ENCODE data around the gene SCAMP5. TPM values are rescaled to one million over a fixed set of nuclear protein-coding genes. Genes with fewer than 3 reads are reported as not detected.

The SCAMP5 gene
- total RNA-seq, 1 experiment from 2014 or later, result 70.1 TPM

DNA sequence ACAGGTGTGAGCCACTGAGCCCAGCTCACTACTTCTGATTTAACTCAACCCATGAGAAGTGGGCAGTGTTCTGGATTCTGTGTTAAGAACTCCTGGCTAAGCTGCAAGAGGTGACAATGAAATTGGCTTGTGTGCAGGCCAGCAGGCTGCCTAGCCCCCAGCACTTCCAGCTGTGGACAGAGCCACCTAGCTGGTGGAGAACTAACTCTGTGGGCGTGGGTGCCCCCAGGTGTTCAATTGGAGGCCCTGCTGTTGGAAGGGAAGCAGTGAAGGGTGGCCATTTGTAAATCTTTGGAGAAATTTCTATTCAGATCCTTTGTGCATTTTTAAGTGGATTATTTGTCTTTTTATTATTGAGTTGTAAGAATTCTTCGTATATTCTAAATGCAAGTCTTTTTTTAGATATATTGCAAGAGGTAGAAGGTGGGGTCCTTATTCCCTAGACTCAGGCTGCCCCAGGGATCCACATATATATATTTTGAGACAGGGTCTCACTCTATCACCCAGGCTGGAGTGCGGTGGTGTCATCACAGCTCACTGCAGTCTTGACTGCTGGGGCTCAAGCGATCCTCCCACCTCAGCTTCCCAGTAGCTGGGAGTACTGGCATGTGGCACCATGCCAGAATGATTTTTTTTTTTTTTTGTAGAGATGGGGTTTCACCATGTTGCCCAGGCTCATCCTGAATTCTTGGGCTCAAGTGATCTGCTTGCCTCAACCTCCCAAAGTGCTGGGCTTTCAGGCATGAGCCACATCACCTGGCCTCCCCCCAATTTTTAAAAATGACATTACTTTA lies 7.2 kb upstream of the SCAMP5 start:
- ATAC-seq (peak; percentile 94), DNase-seq (ENCODE audit: low spot score) (peak; percentile 74)
- H3K27me3 Mint-ChIP-seq (ENCODE audit: low read depth), result peaks cover 21% of the 10 kb centered on the region
- TF ChIP-seq, protein P1, sequence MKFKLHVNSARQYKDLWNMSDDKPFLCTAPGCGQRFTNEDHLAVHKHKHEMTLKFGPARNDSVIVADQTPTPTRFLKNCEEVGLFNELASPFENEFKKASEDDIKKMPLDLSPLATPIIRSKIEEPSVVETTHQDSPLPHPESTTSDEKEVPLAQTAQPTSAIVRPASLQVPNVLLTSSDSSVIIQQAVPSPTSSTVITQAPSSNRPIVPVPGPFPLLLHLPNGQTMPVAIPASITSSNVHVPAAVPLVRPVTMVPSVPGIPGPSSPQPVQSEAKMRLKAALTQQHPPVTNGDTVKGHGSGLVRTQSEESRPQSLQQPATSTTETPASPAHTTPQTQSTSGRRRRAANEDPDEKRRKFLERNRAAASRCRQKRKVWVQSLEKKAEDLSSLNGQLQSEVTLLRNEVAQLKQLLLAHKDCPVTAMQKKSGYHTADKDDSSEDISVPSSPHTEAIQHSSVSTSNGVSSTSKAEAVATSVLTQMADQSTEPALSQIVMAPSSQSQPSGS (CRISPR knock-in tag; IDR thresholded peaks at IDR 0.05; ENCODE audit: borderline replicate concordance, low read depth), result no peak
- no peak for TF ChIP-seq NFYB (CRISPR knock-in tag; conservative IDR thresholded peaks at IDR 0.05; ENCODE audit: low read depth)
- peak; percentile 56; the same call in 1 of the 2 replicates for TF ChIP-seq FOXP1 (CRISPR knock-in tag; IDR thresholded peaks at IDR 0.05; ENCODE audit: borderline replicate concordance)
- no peak for TF ChIP-seq CDX4 (CRISPR knock-in tag; IDR thresholded peaks at IDR 0.05; ENCODE audit: borderline replicate concordance)
- TF ChIP-seq, protein P2, sequence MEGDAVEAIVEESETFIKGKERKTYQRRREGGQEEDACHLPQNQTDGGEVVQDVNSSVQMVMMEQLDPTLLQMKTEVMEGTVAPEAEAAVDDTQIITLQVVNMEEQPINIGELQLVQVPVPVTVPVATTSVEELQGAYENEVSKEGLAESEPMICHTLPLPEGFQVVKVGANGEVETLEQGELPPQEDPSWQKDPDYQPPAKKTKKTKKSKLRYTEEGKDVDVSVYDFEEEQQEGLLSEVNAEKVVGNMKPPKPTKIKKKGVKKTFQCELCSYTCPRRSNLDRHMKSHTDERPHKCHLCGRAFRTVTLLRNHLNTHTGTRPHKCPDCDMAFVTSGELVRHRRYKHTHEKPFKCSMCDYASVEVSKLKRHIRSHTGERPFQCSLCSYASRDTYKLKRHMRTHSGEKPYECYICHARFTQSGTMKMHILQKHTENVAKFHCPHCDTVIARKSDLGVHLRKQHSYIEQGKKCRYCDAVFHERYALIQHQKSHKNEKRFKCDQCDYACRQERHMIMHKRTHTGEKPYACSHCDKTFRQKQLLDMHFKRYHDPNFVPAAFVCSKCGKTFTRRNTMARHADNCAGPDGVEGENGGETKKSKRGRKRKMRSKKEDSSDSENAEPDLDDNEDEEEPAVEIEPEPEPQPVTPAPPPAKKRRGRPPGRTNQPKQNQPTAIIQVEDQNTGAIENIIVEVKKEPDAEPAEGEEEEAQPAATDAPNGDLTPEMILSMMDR (IDR thresholded peaks at IDR 0.05), result 0 out of 2 replicates have a peak, but pooled peaks have one; percentile 30
- TF ChIP-seq, protein P3, sequence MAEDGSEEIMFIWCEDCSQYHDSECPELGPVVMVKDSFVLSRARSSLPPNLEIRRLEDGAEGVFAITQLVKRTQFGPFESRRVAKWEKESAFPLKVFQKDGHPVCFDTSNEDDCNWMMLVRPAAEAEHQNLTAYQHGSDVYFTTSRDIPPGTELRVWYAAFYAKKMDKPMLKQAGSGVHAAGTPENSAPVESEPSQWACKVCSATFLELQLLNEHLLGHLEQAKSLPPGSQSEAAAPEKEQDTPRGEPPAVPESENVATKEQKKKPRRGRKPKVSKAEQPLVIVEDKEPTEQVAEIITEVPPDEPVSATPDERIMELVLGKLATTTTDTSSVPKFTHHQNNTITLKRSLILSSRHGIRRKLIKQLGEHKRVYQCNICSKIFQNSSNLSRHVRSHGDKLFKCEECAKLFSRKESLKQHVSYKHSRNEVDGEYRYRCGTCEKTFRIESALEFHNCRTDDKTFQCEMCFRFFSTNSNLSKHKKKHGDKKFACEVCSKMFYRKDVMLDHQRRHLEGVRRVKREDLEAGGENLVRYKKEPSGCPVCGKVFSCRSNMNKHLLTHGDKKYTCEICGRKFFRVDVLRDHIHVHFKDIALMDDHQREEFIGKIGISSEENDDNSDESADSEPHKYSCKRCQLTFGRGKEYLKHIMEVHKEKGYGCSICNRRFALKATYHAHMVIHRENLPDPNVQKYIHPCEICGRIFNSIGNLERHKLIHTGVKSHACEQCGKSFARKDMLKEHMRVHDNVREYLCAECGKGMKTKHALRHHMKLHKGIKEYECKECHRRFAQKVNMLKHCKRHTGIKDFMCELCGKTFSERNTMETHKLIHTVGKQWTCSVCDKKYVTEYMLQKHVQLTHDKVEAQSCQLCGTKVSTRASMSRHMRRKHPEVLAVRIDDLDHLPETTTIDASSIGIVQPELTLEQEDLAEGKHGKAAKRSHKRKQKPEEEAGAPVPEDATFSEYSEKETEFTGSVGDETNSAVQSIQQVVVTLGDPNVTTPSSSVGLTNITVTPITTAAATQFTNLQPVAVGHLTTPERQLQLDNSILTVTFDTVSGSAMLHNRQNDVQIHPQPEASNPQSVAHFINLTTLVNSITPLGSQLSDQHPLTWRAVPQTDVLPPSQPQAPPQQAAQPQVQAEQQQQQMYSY (CRISPR knock-in tag; IDR thresholded peaks at IDR 0.05), result no peak
- no peak overlapping the region for H3K4me3 Mint-ChIP-seq
- no peaks in the 10 kb centered on the region for H3K9me3 Mint-ChIP-seq
- no peak overlapping the region for H3K27ac Mint-ChIP-seq
- no peaks in the 10 kb centered on the region for H3K36me3 Mint-ChIP-seq
- H3K4me1 Mint-ChIP-seq, result peaks cover 5% of the 10 kb centered on the region
- ChIA-PET POLR2A (interaction anchor here (0.7 kb wide), 2 partner anchors 31 to 55 kb away, joined by 3 read pairs; partner anchors contain the start of gene RPP25), CTCF (interaction anchor here (0.9 to 2.0 kb wide), 13 partner anchors 10 to 220 kb away, joined by 3 to 20 read pairs (median 5); partner anchors contain the start of genes COX5A and RPP25)

GRCh38 chr15:74989527-74989926 lies 5.8 kb upstream of the SCAMP5 start:
- TF ChIP-seq ZNF219 (CRISPR knock-in tag; IDR thresholded peaks at IDR 0.05; ENCODE audit: borderline replicate concordance), result no peak
- Mint-ChIP-seq H3K4me1 (no peaks in the 10 kb centered on the region), H3K27ac (no peak overlapping the region), H3K4me3 (no peak overlapping the region), H3K27me3 (ENCODE audit: low read depth) (peaks cover 22% of the 10 kb centered on the region), H3K9me3 (no peaks in the 10 kb centered on the region), H3K36me3 (no peaks in the 10 kb centered on the region)
- ChIA-PET POLR2A (interaction anchor here (0.7 kb wide), 1 partner anchor 353 kb away, joined by 4 read pairs; no protein-coding TSS in a partner anchor), CTCF (interaction anchor here (1.1 kb wide), 1 partner anchor 88 kb away, joined by 3 read pairs; no protein-coding TSS in a partner anchor)
- DNase-seq (ENCODE audit: low spot score) (no peak), ATAC-seq (no peak)

GRCh38 chr15:74992619-74993018 lies 2.7 kb upstream of the SCAMP5 start:
- H3K27ac Mint-ChIP-seq, result no peak overlapping the region
- ChIA-PET CTCF (interaction anchor here (0.6 to 0.9 kb wide), 2 partner anchors 57 to 107 kb away, joined by 3 to 4 read pairs; no protein-coding TSS in a partner anchor), POLR2A (no interaction called here)
- ATAC-seq (no peak), DNase-seq (ENCODE audit: low spot score) (no peak)
- peaks cover 20% of the 10 kb centered on the region for H3K4me1 Mint-ChIP-seq
- no peak overlapping the region for H3K4me3 Mint-ChIP-seq
- H3K27me3 Mint-ChIP-seq (ENCODE audit: low read depth), result peaks cover 22% of the 10 kb centered on the region
- H3K36me3 Mint-ChIP-seq, result peaks cover 5% of the 10 kb centered on the region
- no peak for TF ChIP-seq PRRX2 (CRISPR knock-in tag; IDR thresholded peaks at IDR 0.05)
- TF ChIP-seq, protein P2 (IDR thresholded peaks at IDR 0.05), result no peak
- no peak for TF ChIP-seq ZNF263 (CRISPR knock-in tag; IDR thresholded peaks at IDR 0.05; ENCODE audit: low read depth)
- TF ChIP-seq FOXJ3 (CRISPR knock-in tag; IDR thresholded peaks at IDR 0.05; ENCODE audit: borderline replicate concordance), result no peak
- H3K9me3 Mint-ChIP-seq, result no peaks in the 10 kb centered on the region

Data from WTC11 (cell line).